ACC112 (cell line): ENCODE measurements around the gene EIF5AL1.

Experiments used
- H2AFZ ChIP-seq: fragments of 200-600 bp; sonication (generic); one replicate; pipeline ENCODE4 v1.6.0; 2017; ENCODE audit warnings: antibody characterized with exemption, low read length; ENCODE audit not compliant: unreplicated experiment
- H3K27ac ChIP-seq: fragments of 200-600 bp; sonication (generic); 2 replicates; pipeline ENCODE4 v1.5.1; 2014; ENCODE audit warnings: low read depth, mild to moderate bottlenecking, antibody characterized with exemption, low read length, moderate library complexity
- H3K27me3 ChIP-seq: fragments of 200-600 bp; sonication (generic); 2 replicates; pipeline ENCODE4 v1.6.1; 2014; ENCODE audit warnings: mild to moderate bottlenecking, antibody characterized with exemption, low read length, moderate library complexity, mixed read lengths; ENCODE audit not compliant: insufficient read depth
- H3K36me3 ChIP-seq: fragments of 200-600 bp; sonication (generic); 2 replicates; pipeline ENCODE4 v1.6.1; 2016; ENCODE audit warnings: mild to moderate bottlenecking, antibody characterized with exemption, low read length, moderate library complexity, mixed read lengths; ENCODE audit not compliant: insufficient read depth
- H3K4me1 ChIP-seq: fragments of 200-600 bp; sonication (generic); one replicate; pipeline ENCODE4 v1.6.1; 2016; ENCODE audit warnings: low read length, mixed read lengths; ENCODE audit not compliant: insufficient read depth, unreplicated experiment, control insufficient read depth
- H3K4me3 ChIP-seq: fragments of 200-600 bp; sonication (generic); 2 replicates; pipeline ENCODE4 v1.5.1; 2014; ENCODE audit warnings: mild to moderate bottlenecking, low read depth, low read length
- H3K79me2 ChIP-seq: fragments of 200-600 bp; sonication (generic); one replicate; pipeline ENCODE4 v1.6.0; 2016; ENCODE audit warnings: low read length; ENCODE audit not compliant: control insufficient read depth, unreplicated experiment, insufficient read depth

Gene EIF5AL1

GRCh38 chr10:79559726-79560125 is 47.4 kb downstream of the EIF5AL1 start:
- Histone ChIP-seq H3K27ac (no peak overlapping the region), H3K4me1 (no peaks in the 10 kb centered on the region), H3K27me3 (peaks cover 27% of the 10 kb centered on the region), H3K79me2 (no peaks in the 10 kb centered on the region), H2AFZ (no peak overlapping the region), H3K36me3 (no peaks in the 10 kb centered on the region), H3K4me3 (no peak overlapping the region)

GRCh38 chr10:79560160-79560709 is 47.9 kb downstream of the EIF5AL1 start, which contains the start of gene SFTPA2:
TSS of gene SFTPA2 (minus strand) at chr10:79560407. CDS start at chr10:79559483, 924 bp downstream.
- no peaks in the 10 kb centered on the region for H3K79me2 ChIP-seq
- no peak within 1 kb of the TSS for H3K27ac ChIP-seq
- peaks cover 32% of the 10 kb centered on the region for H3K27me3 ChIP-seq
- no peak within 1 kb of the TSS for H2AFZ ChIP-seq
- no peaks in the 10 kb centered on the region for H3K4me1 ChIP-seq
- H3K36me3 ChIP-seq = no peaks in the 10 kb centered on the region
- no peak within 1 kb of the TSS for H3K4me3 ChIP-seq

GRCh38 chr10:79561257-79561656 is 48.9 kb downstream of the EIF5AL1 start:
- no peak overlapping the region for H3K27ac ChIP-seq
- no peak overlapping the region for H3K4me3 ChIP-seq
- no peak overlapping the region for H2AFZ ChIP-seq
- peaks cover 42% of the 10 kb centered on the region for H3K27me3 ChIP-seq
- H3K36me3 ChIP-seq = no peaks in the 10 kb centered on the region
- no peaks in the 10 kb centered on the region for H3K79me2 ChIP-seq
- H3K4me1 ChIP-seq = no peaks in the 10 kb centered on the region

GRCh38 chr10:79562135-79562756 is 49.9 kb downstream of the EIF5AL1 start:
- no peaks in the 10 kb centered on the region for H3K4me1 ChIP-seq
- no peaks in the 10 kb centered on the region for H3K36me3 ChIP-seq
- no peaks in the 10 kb centered on the region for H3K79me2 ChIP-seq
- H2AFZ ChIP-seq = no peak overlapping the region
- peaks cover 51% of the 10 kb centered on the region for H3K27me3 ChIP-seq
- peak overlapping the region; percentile 42; the same call in 1 of the 2 replicates for H3K4me3 ChIP-seq
- H3K27ac ChIP-seq = no peak overlapping the region

GRCh38 chr10:79563426-79563825 is 51.1 kb downstream of the EIF5AL1 start:
- H3K36me3 ChIP-seq = no peaks in the 10 kb centered on the region
- H2AFZ ChIP-seq = no peak overlapping the region
- no peaks in the 10 kb centered on the region for H3K79me2 ChIP-seq
- no peaks in the 10 kb centered on the region for H3K4me1 ChIP-seq
- peaks cover 63% of the 10 kb centered on the region for H3K27me3 ChIP-seq
- no peak overlapping the region for H3K4me3 ChIP-seq
- no peak overlapping the region for H3K27ac ChIP-seq
